BE2C (cell line): ENCODE data around the gene EXOC4.

Experiments used
- DNase-seq: peaks from one replicate; pipeline ENCODE4 v3.0.0-alpha.2; 2020
- H3K27me3 ChIP-seq: fragments of 250-450 bp; sonication (Bioruptor Pico); 2 replicates; pipeline ENCODE4 v1.5.1; 2020; ENCODE audit warnings: mild to moderate bottlenecking
- H3K36me3 ChIP-seq: fragments of 250-450 bp; sonication (Bioruptor Pico); 2 replicates; pipeline ENCODE4 v1.5.1; 2020; ENCODE audit warnings: mild to moderate bottlenecking
- H3K4me1 ChIP-seq: fragments of 250-450 bp; sonication (Bioruptor Pico); 2 replicates; pipeline ENCODE4 v1.5.1; 2020
- H3K4me3 ChIP-seq: 2 replicates; pipeline ENCODE4 v1.5.1; 2011; ENCODE audit warnings: low read depth, low read length
- H3K9me3 ChIP-seq: fragments of 250-450 bp; sonication (Bioruptor Pico); 2 replicates; pipeline ENCODE4 v1.5.1; 2020
- TF ChIP-seq, protein P1 (sequence below): IDR thresholded peaks from 2 replicates; pipeline ENCODE4 v1.5.1; 2012; ENCODE audit warnings: mild to moderate bottlenecking, low read depth, low read length

The EXOC4 gene

DNA sequence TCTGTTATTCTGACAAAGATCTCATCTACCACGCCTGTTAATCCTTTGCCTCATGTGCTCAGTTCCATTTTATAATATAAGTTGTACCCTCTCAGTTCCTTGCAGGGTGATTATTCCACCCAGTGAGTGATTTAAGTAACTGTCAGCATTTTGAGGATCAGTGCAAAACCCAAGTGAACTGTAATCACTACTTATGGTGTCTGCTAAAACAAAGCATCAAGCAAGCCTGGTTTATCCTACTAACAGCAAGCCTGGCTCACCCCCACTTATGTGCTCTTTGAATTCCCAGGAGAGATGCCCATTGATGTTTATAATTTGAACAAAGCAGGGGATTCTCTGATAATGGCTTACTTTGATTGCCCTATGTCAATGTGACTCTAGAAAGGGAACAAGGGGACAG is 687.5 kb downstream of the EXOC4 start:
- no peaks in the 10 kb centered on the region for H3K27me3 ChIP-seq
- peak; percentile 49 for DNase-seq
- no peak overlapping the region for H3K4me3 ChIP-seq
- peaks cover 3% of the 10 kb centered on the region; the same call in 1 of the 2 replicates for H3K36me3 ChIP-seq
- TF ChIP-seq, protein P1, sequence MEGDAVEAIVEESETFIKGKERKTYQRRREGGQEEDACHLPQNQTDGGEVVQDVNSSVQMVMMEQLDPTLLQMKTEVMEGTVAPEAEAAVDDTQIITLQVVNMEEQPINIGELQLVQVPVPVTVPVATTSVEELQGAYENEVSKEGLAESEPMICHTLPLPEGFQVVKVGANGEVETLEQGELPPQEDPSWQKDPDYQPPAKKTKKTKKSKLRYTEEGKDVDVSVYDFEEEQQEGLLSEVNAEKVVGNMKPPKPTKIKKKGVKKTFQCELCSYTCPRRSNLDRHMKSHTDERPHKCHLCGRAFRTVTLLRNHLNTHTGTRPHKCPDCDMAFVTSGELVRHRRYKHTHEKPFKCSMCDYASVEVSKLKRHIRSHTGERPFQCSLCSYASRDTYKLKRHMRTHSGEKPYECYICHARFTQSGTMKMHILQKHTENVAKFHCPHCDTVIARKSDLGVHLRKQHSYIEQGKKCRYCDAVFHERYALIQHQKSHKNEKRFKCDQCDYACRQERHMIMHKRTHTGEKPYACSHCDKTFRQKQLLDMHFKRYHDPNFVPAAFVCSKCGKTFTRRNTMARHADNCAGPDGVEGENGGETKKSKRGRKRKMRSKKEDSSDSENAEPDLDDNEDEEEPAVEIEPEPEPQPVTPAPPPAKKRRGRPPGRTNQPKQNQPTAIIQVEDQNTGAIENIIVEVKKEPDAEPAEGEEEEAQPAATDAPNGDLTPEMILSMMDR, result no peak
- no peaks in the 10 kb centered on the region for H3K9me3 ChIP-seq
- peaks cover 11% of the 10 kb centered on the region; the same call in 1 of the 2 replicates for H3K4me1 ChIP-seq

DNA sequence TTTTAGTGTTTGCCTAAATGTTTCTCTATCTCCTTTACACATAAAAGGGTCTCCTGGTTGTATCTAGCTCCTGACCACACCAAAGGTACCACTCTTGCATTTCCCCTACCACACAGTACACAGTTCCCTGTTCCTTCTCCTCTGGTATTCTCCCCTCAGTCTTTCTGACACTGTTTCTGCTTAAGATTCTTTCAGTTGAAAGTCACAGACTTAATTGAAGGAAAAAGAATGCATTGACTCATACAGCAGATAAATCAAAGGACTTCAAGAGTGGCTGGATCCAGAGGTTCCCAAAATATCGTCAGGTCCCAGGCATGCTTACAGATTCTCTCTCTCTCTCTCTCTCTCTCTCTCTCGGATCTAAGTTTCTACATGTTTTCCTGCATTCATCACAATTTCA is 688.6 kb downstream of the EXOC4 start:
- Histone ChIP-seq H3K36me3 (peaks cover 3% of the 10 kb centered on the region; the same call in 1 of the 2 replicates), H3K9me3 (no peaks in the 10 kb centered on the region), H3K4me3 (no peak overlapping the region), H3K4me1 (peaks cover 10% of the 10 kb centered on the region; the same call in 1 of the 2 replicates), H3K27me3 (no peaks in the 10 kb centered on the region)
- TF ChIP-seq, protein P1, result no peak
- DNase-seq, result no peak

DNA sequence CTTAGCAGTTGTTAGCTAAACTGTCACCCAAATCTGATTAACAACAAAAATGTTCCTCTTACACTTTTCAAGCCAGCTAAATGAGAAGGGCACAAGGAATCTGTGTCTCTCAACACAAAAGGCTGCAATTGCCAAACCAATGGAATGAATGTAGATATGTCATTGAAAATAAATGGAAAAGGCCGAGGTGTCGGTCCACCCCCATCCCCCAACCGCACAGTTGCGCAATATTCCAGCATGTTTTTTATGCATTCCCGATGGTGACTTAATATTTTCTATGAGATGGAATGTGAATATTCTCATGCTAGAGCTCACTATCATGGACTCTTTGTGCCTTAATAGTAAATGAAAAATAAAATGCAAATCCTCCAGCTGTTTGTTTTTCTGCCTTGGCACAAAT is 692.6 kb downstream of the EXOC4 start:
- TF ChIP-seq, protein P1, result no peak

DNA sequence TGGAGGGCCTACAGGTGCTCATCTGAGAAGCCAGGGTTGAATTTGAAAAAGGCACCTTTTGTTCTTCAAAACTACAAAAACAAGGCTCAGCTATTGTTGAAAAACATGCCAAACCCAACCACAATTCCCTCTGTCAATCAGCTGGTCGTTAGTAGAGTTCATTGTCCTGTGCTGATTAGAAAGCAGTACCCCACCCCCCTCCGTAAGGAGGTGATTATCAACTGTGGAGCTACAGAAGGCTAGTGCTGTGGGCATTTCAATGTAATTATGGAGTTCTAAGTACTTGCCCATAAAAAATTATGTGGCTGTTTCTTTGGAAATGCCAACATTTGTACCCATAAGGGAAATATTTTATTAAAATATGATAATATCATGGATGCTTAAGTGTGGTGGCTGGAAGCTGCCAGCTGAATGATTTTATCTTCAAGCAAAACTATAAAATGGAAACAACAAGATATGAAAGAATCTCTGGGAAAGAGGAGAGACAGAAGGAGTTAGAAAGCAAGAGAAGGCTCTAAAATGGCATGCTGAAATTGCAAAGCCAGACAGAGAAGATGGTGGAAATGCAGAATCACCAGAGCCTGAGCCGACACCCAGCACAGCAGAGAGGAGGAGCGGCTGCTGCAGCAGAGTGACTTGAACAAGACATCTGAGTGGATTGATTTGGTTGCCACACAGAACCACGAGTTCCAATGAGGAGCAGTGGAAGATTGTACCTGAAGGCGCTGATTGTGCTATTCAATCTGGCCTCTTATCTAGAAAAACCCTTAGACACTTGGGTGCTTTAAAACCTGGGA is 694.8 kb downstream of the EXOC4 start:
- no peaks in the 10 kb centered on the region for H3K9me3 ChIP-seq
- TF ChIP-seq, protein P1, result no peak
- DNase-seq, result peak; percentile 20
- no peaks in the 10 kb centered on the region for H3K27me3 ChIP-seq
- H3K4me1 ChIP-seq, result peaks cover 49% of the 10 kb centered on the region
- H3K36me3 ChIP-seq, result no peaks in the 10 kb centered on the region
- H3K4me3 ChIP-seq, result peak overlapping the region; percentile 15; the same call in 1 of the 2 replicates

More for the DNA sequence above, 692.6 kb downstream of the EXOC4 start:
- Histone ChIP-seq H3K4me3 (no peak overlapping the region), H3K9me3 (no peaks in the 10 kb centered on the region), H3K36me3 (no peaks in the 10 kb centered on the region), H3K4me1 (peaks cover 37% of the 10 kb centered on the region), H3K27me3 (no peaks in the 10 kb centered on the region)
- no peak for DNase-seq

DNA sequence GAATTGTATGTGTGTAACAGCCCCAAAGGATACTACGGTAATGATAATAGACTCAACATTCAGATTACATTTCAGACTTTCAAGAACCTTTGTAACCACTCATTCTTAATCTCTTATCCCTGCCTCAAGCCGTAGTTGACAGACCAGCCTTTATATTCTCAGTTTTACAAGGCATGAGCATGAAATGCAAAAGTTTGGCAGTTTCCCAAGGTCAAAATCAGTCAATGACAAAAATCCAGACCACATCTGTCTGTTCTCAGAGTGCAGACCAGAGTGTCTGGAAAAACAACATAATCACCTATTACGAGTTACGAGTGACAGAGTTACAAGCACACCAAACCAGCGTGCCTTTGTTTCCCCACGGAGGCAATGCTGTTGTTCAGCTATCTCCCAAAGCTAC is 695.7 kb downstream of the EXOC4 start:
- no peaks in the 10 kb centered on the region for H3K9me3 ChIP-seq
- no peaks in the 10 kb centered on the region for H3K27me3 ChIP-seq
- TF ChIP-seq, protein P1, result no peak
- no peaks in the 10 kb centered on the region for H3K36me3 ChIP-seq
- peaks cover 49% of the 10 kb centered on the region for H3K4me1 ChIP-seq
- DNase-seq, result peak; percentile 53
- peak overlapping the region; percentile 1; the same call in 1 of the 2 replicates for H3K4me3 ChIP-seq

DNA sequence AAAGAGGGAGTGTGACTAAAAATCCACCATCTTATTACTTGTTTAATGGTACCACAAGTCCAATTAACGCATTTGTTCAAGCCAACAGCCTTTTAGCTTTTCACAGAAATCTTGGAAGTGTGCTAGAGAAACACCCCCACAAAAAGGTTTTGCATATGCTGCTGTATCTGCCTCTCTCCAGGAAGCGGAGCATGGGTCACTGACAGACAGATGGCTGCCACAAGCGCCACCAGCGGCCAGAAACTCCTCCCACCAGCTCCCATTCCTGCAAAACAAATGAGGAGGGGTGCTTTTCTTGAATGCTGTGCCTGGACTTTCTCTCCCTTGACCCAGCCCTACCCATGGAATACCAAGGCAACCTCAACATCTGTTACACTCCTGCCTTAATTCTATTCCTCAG is 698.0 kb downstream of the EXOC4 start:
- H3K36me3 ChIP-seq, result no peaks in the 10 kb centered on the region

More for the DNA sequence above, 698.0 kb downstream of the EXOC4 start:
- no peaks in the 10 kb centered on the region for H3K27me3 ChIP-seq
- TF ChIP-seq, protein P1, result peak; percentile 21; the same call in 1 of the 2 replicates
- no peaks in the 10 kb centered on the region; the same call in 1 of the 2 replicates for H3K9me3 ChIP-seq
- H3K4me1 ChIP-seq, result peaks cover 49% of the 10 kb centered on the region
- H3K4me3 ChIP-seq, result no peak overlapping the region
- DNase-seq, result peak; percentile 73
